Chondrocyte (in vitro differentiated cells): Measurements from ENCODE around the gene FTSJ3. TPM values are rescaled to one million over a fixed set of nuclear protein-coding genes. Genes with fewer than 3 reads are reported as not detected.

Experiments
- DNase-seq: peaks from one replicate; pipeline ENCODE4 v3.0.0; 2021; ENCODE audit warnings: mixed read lengths, low spot score
- H3K27ac Mint-ChIP-seq: one replicate; pipeline ENCODE4 v1.8.0; 2021; ENCODE audit warnings: mild to moderate bottlenecking, moderate library complexity, mixed read lengths; ENCODE audit not compliant: unreplicated experiment
- H3K27me3 Mint-ChIP-seq: 2 replicates; pipeline ENCODE4 v1.8.0; 2021; ENCODE audit warnings: low read depth, mixed read lengths
- H3K36me3 Mint-ChIP-seq: 2 replicates; pipeline ENCODE4 v1.8.0; 2021; ENCODE audit warnings: low read depth, mixed read lengths
- H3K4me1 Mint-ChIP-seq: 2 replicates; pipeline ENCODE4 v1.8.0; 2021; ENCODE audit warnings: low read depth, mild to moderate bottlenecking, mixed read lengths
- H3K4me3 Mint-ChIP-seq: one replicate; pipeline ENCODE4 v1.8.0; 2021; ENCODE audit warnings: mild to moderate bottlenecking, moderate library complexity, mixed read lengths; ENCODE audit not compliant: unreplicated experiment
- H3K9me3 Mint-ChIP-seq: 2 replicates; pipeline ENCODE4 v1.8.0; 2021; ENCODE audit warnings: low read depth, mixed read lengths
- total RNA-seq: library from RNA; stranded (reverse); gene quantifications from 3 replicates; pipeline ENCODE4 v1.2.1, GENCODE V29; 2021
- TF ChIP-seq, protein P1 (sequence below): fragments of 200-600 bp; sonication (generic); IDR thresholded peaks from 2 replicates; pipeline ENCODE4 v1.5.0; 2021; ENCODE audit warnings: antibody characterized with exemption, mild to moderate bottlenecking, moderate library complexity

Gene FTSJ3
- total RNA-seq, 1 donor from 2014 or later, result 26.5 TPM

DNA sequence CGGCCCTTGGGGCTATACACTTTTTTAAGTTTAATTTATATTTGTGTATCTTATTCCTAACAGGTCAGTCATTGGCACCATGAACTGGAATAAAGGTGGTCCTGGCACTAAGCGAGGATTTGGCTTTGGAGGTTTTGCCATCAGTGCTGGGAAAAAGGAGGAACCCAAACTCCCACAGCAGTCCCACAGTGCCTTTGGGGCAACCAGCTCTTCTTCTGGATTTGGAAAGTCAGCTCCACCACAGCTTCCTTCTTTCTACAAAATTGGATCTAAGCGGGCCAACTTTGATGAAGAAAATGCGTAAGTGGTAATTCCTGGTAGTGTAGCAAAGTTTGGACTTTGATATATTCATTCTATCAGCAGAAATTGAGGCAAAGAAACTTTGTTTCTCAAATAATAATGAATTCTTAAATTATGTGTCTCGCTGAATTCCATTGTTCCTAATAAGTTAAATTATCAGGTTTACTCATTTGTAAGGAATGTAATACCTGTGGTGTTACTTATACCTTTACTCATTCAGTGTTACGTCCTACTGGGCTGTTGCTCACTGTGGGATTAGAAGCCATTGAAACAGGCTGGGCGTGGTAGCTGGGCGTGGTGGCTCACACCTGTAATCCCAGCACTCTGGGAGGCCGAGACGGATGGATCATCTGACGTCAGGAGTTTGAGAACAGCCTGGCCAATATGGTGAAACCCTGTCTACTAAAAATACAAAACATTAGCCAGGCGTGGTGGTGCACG is 40.3 kb downstream of the FTSJ3 start:
- Mint-ChIP-seq H3K9me3 (no peaks in the 10 kb centered on the region), H3K4me1 (peaks cover 15% of the 10 kb centered on the region), H3K27me3 (no peaks in the 10 kb centered on the region), H3K27ac (no peak overlapping the region), H3K36me3 (peaks cover 13% of the 10 kb centered on the region), H3K4me3 (no peak overlapping the region)
- TF ChIP-seq, protein P1, sequence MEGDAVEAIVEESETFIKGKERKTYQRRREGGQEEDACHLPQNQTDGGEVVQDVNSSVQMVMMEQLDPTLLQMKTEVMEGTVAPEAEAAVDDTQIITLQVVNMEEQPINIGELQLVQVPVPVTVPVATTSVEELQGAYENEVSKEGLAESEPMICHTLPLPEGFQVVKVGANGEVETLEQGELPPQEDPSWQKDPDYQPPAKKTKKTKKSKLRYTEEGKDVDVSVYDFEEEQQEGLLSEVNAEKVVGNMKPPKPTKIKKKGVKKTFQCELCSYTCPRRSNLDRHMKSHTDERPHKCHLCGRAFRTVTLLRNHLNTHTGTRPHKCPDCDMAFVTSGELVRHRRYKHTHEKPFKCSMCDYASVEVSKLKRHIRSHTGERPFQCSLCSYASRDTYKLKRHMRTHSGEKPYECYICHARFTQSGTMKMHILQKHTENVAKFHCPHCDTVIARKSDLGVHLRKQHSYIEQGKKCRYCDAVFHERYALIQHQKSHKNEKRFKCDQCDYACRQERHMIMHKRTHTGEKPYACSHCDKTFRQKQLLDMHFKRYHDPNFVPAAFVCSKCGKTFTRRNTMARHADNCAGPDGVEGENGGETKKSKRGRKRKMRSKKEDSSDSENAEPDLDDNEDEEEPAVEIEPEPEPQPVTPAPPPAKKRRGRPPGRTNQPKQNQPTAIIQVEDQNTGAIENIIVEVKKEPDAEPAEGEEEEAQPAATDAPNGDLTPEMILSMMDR, result no peak
- no peak for DNase-seq

DNA sequence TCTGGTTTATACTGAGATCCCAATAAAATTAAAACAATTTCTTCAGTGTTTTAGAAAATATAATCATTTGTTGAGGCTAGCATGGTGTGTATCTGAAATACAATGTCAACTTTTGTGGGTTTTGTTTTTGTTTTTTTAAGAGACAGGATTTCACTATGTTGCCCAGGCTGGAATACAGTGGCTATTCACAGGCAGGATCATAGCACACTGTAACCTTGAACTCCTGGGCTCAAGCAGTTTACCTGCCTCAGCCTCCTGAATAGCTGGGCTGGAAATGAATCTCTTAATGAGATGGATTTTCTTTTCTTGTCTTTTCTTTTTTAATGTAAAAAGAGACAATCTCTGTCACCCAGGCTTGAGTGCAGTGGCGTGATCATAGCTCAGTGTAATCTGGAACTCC is 41.3 kb downstream of the FTSJ3 start:
- no peak overlapping the region for H3K27ac Mint-ChIP-seq
- TF ChIP-seq, protein P1, result no peak

DNA sequence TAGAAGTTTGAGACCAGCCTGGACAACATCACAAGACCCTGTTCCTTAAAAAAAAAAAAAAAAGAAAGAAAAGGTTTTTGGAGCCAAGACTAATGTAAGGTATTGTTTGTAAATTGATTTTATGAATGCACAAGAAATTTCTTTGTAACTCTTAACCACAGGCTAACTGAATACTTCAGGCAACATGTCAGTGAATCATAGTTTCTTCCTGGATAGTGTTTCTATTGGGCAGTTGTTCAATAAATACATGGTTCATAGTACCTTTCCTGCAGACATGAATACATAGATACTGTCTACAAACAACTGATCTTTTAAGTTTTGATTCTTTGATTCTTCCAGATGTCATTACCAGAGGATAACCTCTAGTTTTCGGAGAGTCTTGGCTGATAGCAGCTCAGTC is 41.9 kb downstream of the FTSJ3 start:
- H3K9me3 Mint-ChIP-seq, result no peaks in the 10 kb centered on the region
- peaks cover 21% of the 10 kb centered on the region for H3K4me1 Mint-ChIP-seq
- TF ChIP-seq, protein P1, result no peak
- H3K27me3 Mint-ChIP-seq, result no peaks in the 10 kb centered on the region
- H3K27ac Mint-ChIP-seq, result peak overlapping the region; percentile 63
- no peak overlapping the region for H3K4me3 Mint-ChIP-seq
- peaks cover 13% of the 10 kb centered on the region for H3K36me3 Mint-ChIP-seq
- no peak for DNase-seq

More for the DNA sequence above, 41.3 kb downstream of the FTSJ3 start:
- Mint-ChIP-seq H3K27me3 (no peaks in the 10 kb centered on the region), H3K36me3 (peaks cover 13% of the 10 kb centered on the region), H3K9me3 (no peaks in the 10 kb centered on the region), H3K4me1 (peaks cover 15% of the 10 kb centered on the region), H3K4me3 (no peak overlapping the region)
- DNase-seq, result no peak

DNA sequence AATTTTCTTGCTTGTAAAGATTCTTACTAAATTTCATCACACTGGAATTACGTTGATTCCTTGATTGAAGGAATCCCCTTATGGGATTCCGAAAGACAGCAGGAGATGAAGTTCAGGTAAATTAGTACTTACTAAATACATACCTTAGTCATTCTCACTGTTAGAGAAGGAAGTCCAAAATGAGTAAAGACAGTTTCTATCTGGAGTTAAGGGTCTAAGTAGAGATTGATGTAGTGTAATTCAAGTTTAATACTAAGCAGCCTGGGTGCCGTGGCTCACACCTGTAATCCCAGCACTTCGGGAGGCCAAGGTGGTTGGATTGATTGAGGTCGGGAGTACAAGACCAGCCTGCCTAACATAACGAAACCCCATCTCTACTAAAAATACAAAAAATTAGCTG is 43.9 kb downstream of the FTSJ3 start:
- no peak for DNase-seq
- Mint-ChIP-seq H3K36me3 (peaks cover 14% of the 10 kb centered on the region), H3K4me3 (no peak overlapping the region), H3K27me3 (no peaks in the 10 kb centered on the region), H3K4me1 (peaks cover 31% of the 10 kb centered on the region), H3K9me3 (no peaks in the 10 kb centered on the region), H3K27ac (no peak overlapping the region)
- TF ChIP-seq, protein P1, result no peak

DNA sequence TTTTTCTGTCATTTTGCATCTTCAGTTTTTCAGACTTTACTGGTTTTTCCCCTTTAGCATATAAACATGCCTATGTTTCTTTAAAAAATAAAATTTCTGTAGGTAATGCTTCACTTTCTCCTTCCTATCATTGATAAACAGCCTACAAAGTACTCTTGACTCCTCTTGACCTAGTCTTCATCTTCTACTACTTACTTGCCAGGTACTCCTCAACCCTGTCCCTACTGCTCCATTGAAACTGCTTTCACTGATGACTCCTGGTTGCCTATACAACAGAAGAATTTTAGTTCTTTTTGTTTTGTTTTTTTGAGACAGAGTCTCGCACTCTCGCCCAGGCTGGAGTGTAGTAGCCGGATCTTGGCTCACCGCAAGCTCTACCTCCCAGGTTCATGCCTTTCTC is 46.5 kb downstream of the FTSJ3 start:
- H3K9me3 Mint-ChIP-seq, result no peaks in the 10 kb centered on the region
- peak overlapping the region; percentile 22 for H3K27ac Mint-ChIP-seq
- peaks cover 14% of the 10 kb centered on the region for H3K36me3 Mint-ChIP-seq
- TF ChIP-seq, protein P1, result no peak
- H3K4me1 Mint-ChIP-seq, result peaks cover 40% of the 10 kb centered on the region
- no peak overlapping the region for H3K4me3 Mint-ChIP-seq
- no peaks in the 10 kb centered on the region for H3K27me3 Mint-ChIP-seq
- DNase-seq, result no peak
